ENCODE results near the gene EIF4A2. TPM values are rescaled to one million over a fixed set of nuclear protein-coding genes. Genes with fewer than 3 reads are reported as not detected.

EIF4A2 gene
- total RNA-seq, 1 experiment from 2014 or later = 398 TPM

- Histone ChIP-seq H3K79me2 (ENCODE audit: insufficient read depth, low read length) (peaks cover 2% of the 10 kb centered on the region; the same call in 1 of the 2 replicates), H3K23ac (ENCODE audit: insufficient read length, low read depth, low read length) (no peak overlapping the region), H4K8ac (replicated peaks; ENCODE audit: insufficient read length, low read depth, low read length) (no peak overlapping the region), H3K9me3 (ENCODE audit: control insufficient read depth, low read depth, low read length) (no peaks in the 10 kb centered on the region), H3K23me2 (ENCODE audit: insufficient read length, low read depth, low read length, poor library complexity, severe bottlenecking) (no peaks in the 10 kb centered on the region), H2BK15ac (ENCODE audit: low read depth, low read length) (no peak overlapping the region), H3T11ph (ENCODE audit: low read length) (no peak overlapping the region), H3K79me1 (ENCODE audit: insufficient read depth, low read depth, low read length, poor library complexity, severe bottlenecking) (no peaks in the 10 kb centered on the region), H2BK120ac (ENCODE audit: low read depth, low read length, poor library complexity, severe bottlenecking) (no peak overlapping the region), H3K56ac (ENCODE audit: insufficient read length, low read depth, low read length) (no peak overlapping the region), H3K4ac (ENCODE audit: low read depth, low read length) (no peak overlapping the region), H3K4me1 (ENCODE audit: insufficient read depth, low read length) (peaks cover 3% of the 10 kb centered on the region; the same call in 1 of the 2 replicates), H3K18ac (ENCODE audit: insufficient read length, low read depth, low read length) (no peak overlapping the region), H2AFZ (ENCODE audit: low read length) (no peak overlapping the region), H3K27ac (ENCODE audit: insufficient read length, low read depth, low read length) (no peak overlapping the region), H3K4me2 (ENCODE audit: insufficient read depth, insufficient read length, low read length) (no peak overlapping the region), H4K5ac (ENCODE audit: insufficient read length, low read depth, low read length) (no peak overlapping the region), H3K27me3 (ENCODE audit: insufficient read depth, low read length) (no peaks in the 10 kb centered on the region), H4K20me1 (ENCODE audit: control insufficient read depth, insufficient read depth, insufficient read length) (no peaks in the 10 kb centered on the region), H4K91ac (ENCODE audit: insufficient read length, low read depth, low read length) (no peak overlapping the region), H3K14ac (ENCODE audit: insufficient read depth, low read length) (no peak overlapping the region), H2AK5ac (ENCODE audit: insufficient read length, low read length) (no peak overlapping the region), H3K9ac (ENCODE audit: extremely low read depth, insufficient read length, low read length) (no peak overlapping the region), H2BK12ac (ENCODE audit: insufficient read length, low read depth, low read length) (no peak overlapping the region), H2BK20ac (ENCODE audit: low read depth, low read length, poor library complexity, severe bottlenecking) (no peak overlapping the region), H2BK5ac (ENCODE audit: insufficient read length, low read length) (no peak overlapping the region)
- Mint-ChIP-seq H3K4me3 (no peak overlapping the region), H3K36me3 (ENCODE audit: insufficient read depth in 1 of 3, low read depth in 3 of 3) (no peaks in the 10 kb centered on the region), H3K27me3 (ENCODE audit: low read depth) (no peaks in the 10 kb centered on the region; the same call in 1 of the 2 replicates), H3K9me3 (no peaks in the 10 kb centered on the region), H3K4me1 (peaks cover 6 to 21% of the 10 kb centered on the region in 2 experiments), H3K27ac (no peak overlapping the region)
- WGBS (ENCODE audit: extremely low coverage, insufficient read length, low lambda C conversion rate) = no CpG with 5 or more reads among the region's 7 CpGs
- TF ChIP-seq CTCF (conservative IDR thresholded peaks at IDR 0.05) = no peak
- no peak for DNase-seq
Observed at GRCh38 chr3:186754006-186754405, 29.4 kb upstream of the EIF4A2 start.

Measured in H9 (cell line).